ENCODE measurements around the gene SAMD11. TPM values are rescaled to one million over a fixed set of nuclear protein-coding genes. Genes with fewer than 3 reads are reported as not detected.

Gene SAMD11
- total RNA-seq, 2 experiments from 2014 or later = 0.06 TPM; not detected in 1

DNA sequence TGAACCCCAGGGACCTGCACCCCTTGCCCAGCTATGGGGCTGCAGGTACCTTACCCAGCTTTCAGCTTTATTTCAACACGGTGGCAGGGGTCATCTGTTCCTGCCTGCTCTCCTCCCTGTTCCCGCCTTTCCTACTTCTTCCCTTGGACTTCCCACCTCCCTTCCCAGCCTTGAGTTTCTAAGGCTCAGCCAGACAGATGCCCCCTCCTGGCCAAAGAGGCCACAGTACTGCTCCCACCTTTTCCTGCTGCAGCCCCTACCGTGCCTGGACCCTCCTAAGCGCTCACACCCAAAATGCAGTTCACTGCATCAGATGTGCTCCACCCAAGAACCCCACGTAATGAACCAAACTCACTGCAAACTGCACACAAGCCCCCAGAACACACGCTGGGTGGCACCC, 27.6 kb downstream of the SAMD11 start:
- Histone ChIP-seq H3K36me3 (ENCODE audit: insufficient read depth, low read length) (peaks cover 93% of the 10 kb centered on the region), H3K79me2 (ENCODE audit: insufficient read depth, low read depth, low read length) (no peaks in the 10 kb centered on the region), H3K4me2 (ENCODE audit: low read length) (no peak overlapping the region), H3K4me1 (ENCODE audit: insufficient read depth, low read length, poor library complexity, severe bottlenecking) (no peaks in the 10 kb centered on the region), H4K20me1 (ENCODE audit: insufficient read depth, low read length) (no peaks in the 10 kb centered on the region), H3K27ac (ENCODE audit: low read depth, low read length, poor library complexity, severe bottlenecking) (no peak overlapping the region), H3K9me2 (ENCODE audit: insufficient read depth, low read length) (no peaks in the 10 kb centered on the region), H3K9me3 (ENCODE audit: low read length) (no peaks in the 10 kb centered on the region), H2AFZ (ENCODE audit: low read length) (no peak overlapping the region), H3K4me3 (ENCODE audit: low read depth, low read length, poor library complexity, severe bottlenecking) (no peak overlapping the region)
- BruUV-seq (replicated peaks) = no TSS peak
- CTCF ChIA-PET (ENCODE audit: unreplicated experiment) = no interaction called here
- no peak for TF ChIP-seq EZH2phosphoT487 (IDR thresholded peaks at IDR 0.05; ENCODE audit: borderline replicate concordance, low read depth, low read length)
- TF ChIP-seq, protein P1, sequence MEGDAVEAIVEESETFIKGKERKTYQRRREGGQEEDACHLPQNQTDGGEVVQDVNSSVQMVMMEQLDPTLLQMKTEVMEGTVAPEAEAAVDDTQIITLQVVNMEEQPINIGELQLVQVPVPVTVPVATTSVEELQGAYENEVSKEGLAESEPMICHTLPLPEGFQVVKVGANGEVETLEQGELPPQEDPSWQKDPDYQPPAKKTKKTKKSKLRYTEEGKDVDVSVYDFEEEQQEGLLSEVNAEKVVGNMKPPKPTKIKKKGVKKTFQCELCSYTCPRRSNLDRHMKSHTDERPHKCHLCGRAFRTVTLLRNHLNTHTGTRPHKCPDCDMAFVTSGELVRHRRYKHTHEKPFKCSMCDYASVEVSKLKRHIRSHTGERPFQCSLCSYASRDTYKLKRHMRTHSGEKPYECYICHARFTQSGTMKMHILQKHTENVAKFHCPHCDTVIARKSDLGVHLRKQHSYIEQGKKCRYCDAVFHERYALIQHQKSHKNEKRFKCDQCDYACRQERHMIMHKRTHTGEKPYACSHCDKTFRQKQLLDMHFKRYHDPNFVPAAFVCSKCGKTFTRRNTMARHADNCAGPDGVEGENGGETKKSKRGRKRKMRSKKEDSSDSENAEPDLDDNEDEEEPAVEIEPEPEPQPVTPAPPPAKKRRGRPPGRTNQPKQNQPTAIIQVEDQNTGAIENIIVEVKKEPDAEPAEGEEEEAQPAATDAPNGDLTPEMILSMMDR (conservative IDR thresholded peaks at IDR 0.05; ENCODE audit: low read length) = peak; percentile 37
- POLR2A ChIA-PET = no interaction called here
- intact Hi-C loops (cut with micrococcal nuclease; ENCODE audit: unreplicated experiment) = no loop called here
- no peak for DNase-seq (ENCODE audit: low spot score)

DNA sequence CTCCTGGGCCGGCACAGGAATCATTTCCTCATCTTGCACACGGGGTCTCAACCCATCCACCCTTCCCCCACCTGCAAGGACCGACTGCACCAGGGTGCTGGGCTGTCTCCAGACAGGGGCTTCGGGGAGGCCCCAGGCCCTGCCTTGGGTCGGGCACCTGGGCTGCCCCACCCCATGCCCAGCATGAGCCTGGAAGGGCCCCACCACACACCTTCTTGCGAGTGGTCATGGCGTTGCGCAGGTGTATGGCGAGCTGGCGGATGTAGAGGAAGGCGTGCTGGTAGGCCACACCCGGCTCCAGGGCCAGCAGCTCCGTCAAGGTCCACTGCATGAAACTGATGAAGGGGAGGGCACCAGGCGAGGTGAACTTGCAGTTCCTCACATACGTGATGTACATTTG, 28.5 kb downstream of the SAMD11 start:
- H4K20me1 ChIP-seq (ENCODE audit: insufficient read depth, low read length) = no peaks in the 10 kb centered on the region
- H3K79me2 ChIP-seq (ENCODE audit: insufficient read depth, low read depth, low read length) = peaks cover 1% of the 10 kb centered on the region; the same call in 1 of the 2 replicates
- no peak overlapping the region for H3K4me2 ChIP-seq (ENCODE audit: low read length)
- no peaks in the 10 kb centered on the region for H3K9me2 ChIP-seq (ENCODE audit: insufficient read depth, low read length)
- TF ChIP-seq, protein P1 (conservative IDR thresholded peaks at IDR 0.05; ENCODE audit: low read length) = no peak
- no peak for TF ChIP-seq EZH2phosphoT487 (IDR thresholded peaks at IDR 0.05; ENCODE audit: borderline replicate concordance, low read depth, low read length)
- BruUV-seq (replicated peaks) = no TSS peak
- peaks cover 98% of the 10 kb centered on the region for H3K36me3 ChIP-seq (ENCODE audit: insufficient read depth, low read length)
- DNase-seq (ENCODE audit: low spot score) = no peak
- intact Hi-C loops (cut with micrococcal nuclease; ENCODE audit: unreplicated experiment) = no loop called here
- H2AFZ ChIP-seq (ENCODE audit: low read length) = no peak overlapping the region
- no peak overlapping the region for H3K4me3 ChIP-seq (ENCODE audit: low read depth, low read length, poor library complexity, severe bottlenecking)
- ChIA-PET CTCF (ENCODE audit: unreplicated experiment) (no interaction called here), POLR2A (no interaction called here)
- no peak overlapping the region for H3K27ac ChIP-seq (ENCODE audit: low read depth, low read length, poor library complexity, severe bottlenecking)
- H3K9me3 ChIP-seq (ENCODE audit: low read length) = no peaks in the 10 kb centered on the region
- H3K4me1 ChIP-seq (ENCODE audit: insufficient read depth, low read length, poor library complexity, severe bottlenecking) = no peaks in the 10 kb centered on the region

DNA sequence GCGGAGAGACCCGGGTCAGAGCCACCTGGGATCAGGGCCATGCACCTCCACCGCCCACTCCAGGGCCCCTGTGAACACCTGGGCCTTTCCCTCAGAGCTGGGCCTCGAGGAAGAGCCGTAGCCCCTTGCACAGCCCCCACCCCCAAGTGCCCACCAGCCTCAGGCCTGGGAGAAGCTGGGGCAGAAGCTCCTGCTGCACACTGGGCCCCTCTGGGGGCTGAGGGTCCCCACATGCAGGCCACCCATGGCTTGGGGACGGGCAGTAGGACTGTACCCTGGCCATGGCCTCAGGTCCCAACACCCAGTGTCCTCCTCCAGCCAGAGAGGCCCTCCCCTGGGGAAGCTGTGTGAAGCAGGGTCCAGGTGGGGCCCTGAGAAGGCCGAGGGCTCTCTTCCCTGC, 28.9 kb downstream of the SAMD11 start:
- no peak overlapping the region for H3K27ac ChIP-seq (ENCODE audit: low read depth, low read length, poor library complexity, severe bottlenecking)
- ChIA-PET CTCF (ENCODE audit: unreplicated experiment) (no interaction called here), POLR2A (no interaction called here)
- no peak overlapping the region for H3K4me3 ChIP-seq (ENCODE audit: low read depth, low read length, poor library complexity, severe bottlenecking)
- H3K4me1 ChIP-seq (ENCODE audit: insufficient read depth, low read length, poor library complexity, severe bottlenecking) = peaks cover 4% of the 10 kb centered on the region
- no peak overlapping the region for H3K4me2 ChIP-seq (ENCODE audit: low read length)
- intact Hi-C loops (cut with micrococcal nuclease; ENCODE audit: unreplicated experiment) = no loop called here
- BruUV-seq (replicated peaks) = no TSS peak
- peaks cover under 1% of the 10 kb centered on the region; the same call in 1 of the 2 replicates for H4K20me1 ChIP-seq (ENCODE audit: insufficient read depth, low read length)
- no peaks in the 10 kb centered on the region for H3K9me3 ChIP-seq (ENCODE audit: low read length)
- no peak for DNase-seq (ENCODE audit: low spot score)
- H3K79me2 ChIP-seq (ENCODE audit: insufficient read depth, low read depth, low read length) = peaks cover 5% of the 10 kb centered on the region
- no peak for TF ChIP-seq EZH2phosphoT487 (IDR thresholded peaks at IDR 0.05; ENCODE audit: borderline replicate concordance, low read depth, low read length)
- TF ChIP-seq, protein P1 (conservative IDR thresholded peaks at IDR 0.05; ENCODE audit: low read length) = no peak
- peaks cover 94% of the 10 kb centered on the region for H3K36me3 ChIP-seq (ENCODE audit: insufficient read depth, low read length)
- no peaks in the 10 kb centered on the region for H3K9me2 ChIP-seq (ENCODE audit: insufficient read depth, low read length)
- no peak overlapping the region for H2AFZ ChIP-seq (ENCODE audit: low read length)

Measured in OCI-LY7 (cell line).